Rectal smooth muscle tissue (tissue), 1 donor: Measurements from ENCODE around the gene STXBP6.

Source experiments
- H3K27ac ChIP-seq: one replicate; pipeline ENCODE4 v1.7.0; 2013; ENCODE audit warnings: low read depth, low read length, inconsistent platforms
- H3K27me3 ChIP-seq: one replicate; pipeline ENCODE4 v1.7.0; 2013; ENCODE audit warnings: low read length; ENCODE audit not compliant: control insufficient read depth, insufficient read depth
- H3K36me3 ChIP-seq: one replicate; pipeline ENCODE4 v1.7.0; 2013; ENCODE audit warnings: low read length; ENCODE audit not compliant: control insufficient read depth, insufficient read depth
- H3K4me1 ChIP-seq: one replicate; pipeline ENCODE4 v1.7.0; 2013; ENCODE audit warnings: low read length; ENCODE audit not compliant: control insufficient read depth, insufficient read depth
- H3K4me3 ChIP-seq: one replicate; pipeline ENCODE4 v1.7.0; 2013; ENCODE audit warnings: low read length
- H3K9ac ChIP-seq: one replicate; pipeline ENCODE4 v1.7.0; 2013; ENCODE audit warnings: low read length

Gene STXBP6

DNA sequence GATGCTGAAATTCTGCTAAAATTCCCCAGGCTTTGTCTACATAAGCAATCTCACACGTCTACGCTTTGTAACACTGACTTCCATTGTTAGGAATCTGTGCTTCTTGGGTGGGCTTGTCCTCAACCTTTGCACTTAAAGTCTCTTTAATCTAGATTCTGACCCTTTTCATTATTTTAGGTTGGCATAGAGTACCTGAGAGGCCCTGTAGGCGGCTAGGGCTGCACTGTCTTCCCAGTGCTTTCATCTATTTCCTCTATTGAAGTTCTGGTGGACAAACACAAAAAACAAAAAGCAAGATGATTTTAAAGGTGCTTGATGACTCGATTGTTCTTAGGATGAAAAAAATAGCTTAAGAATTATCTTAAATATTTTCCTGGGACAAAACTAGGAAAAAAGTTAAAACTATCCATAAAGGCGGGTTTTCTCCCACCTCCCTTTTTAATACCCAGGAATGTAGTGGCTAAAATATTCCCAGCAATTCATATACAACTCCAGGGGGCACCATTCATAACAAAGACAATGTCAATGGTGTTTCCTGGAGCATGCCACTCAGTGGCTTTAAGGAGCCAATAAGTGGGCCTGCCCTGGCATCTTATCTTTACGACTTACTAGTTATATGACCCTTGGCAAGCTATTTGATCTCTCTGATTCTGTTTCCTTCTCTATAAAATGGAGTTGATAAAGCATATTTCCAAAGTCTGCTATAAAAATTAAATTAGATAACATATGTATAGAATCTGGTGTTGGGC, 197.5 kb downstream of the STXBP6 start:
- Histone ChIP-seq H3K36me3 (peaks cover 2% of the 10 kb centered on the region), H3K27me3 (no peaks in the 10 kb centered on the region), H3K4me3 (no peak overlapping the region), H3K27ac (no peak overlapping the region), H3K9ac (no peak overlapping the region), H3K4me1 (no peaks in the 10 kb centered on the region)

DNA sequence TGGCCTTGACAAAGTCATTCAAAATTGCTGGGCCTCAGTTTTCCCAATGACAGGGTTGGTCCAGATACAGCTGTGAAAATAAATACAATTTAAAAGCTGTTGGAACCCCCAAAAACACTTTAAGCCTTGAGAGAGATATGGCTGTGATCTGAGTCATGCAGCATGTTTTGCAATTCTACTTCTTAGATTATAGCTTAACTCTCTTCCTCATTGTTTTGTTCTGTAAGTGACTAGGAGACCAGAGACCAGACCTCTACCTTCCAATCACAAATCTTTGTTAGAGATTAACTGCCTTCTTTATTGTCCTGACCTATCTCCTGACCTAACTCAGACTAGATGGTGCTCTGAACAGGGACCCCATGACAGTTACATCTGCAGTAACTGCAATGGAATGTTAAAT, 198.1 kb downstream of the STXBP6 start:
- no peaks in the 10 kb centered on the region for H3K4me1 ChIP-seq
- peaks cover 2% of the 10 kb centered on the region for H3K36me3 ChIP-seq
- no peaks in the 10 kb centered on the region for H3K27me3 ChIP-seq
- no peak overlapping the region for H3K27ac ChIP-seq
- no peak overlapping the region for H3K9ac ChIP-seq
- no peak overlapping the region for H3K4me3 ChIP-seq

GRCh38 chr14:24851406-24851805, 198.5 kb downstream of the STXBP6 start:
- no peak overlapping the region for H3K27ac ChIP-seq
- peaks cover 2% of the 10 kb centered on the region for H3K36me3 ChIP-seq

GRCh38 chr14:24850072-24850471, 199.9 kb downstream of the STXBP6 start:
- H3K4me3 ChIP-seq: no peak overlapping the region
- no peak overlapping the region for H3K27ac ChIP-seq
- no peaks in the 10 kb centered on the region for H3K27me3 ChIP-seq
- peaks cover 2% of the 10 kb centered on the region for H3K36me3 ChIP-seq
- no peaks in the 10 kb centered on the region for H3K4me1 ChIP-seq
- H3K9ac ChIP-seq: no peak overlapping the region

More at GRCh38 chr14:24851406-24851805, 198.5 kb downstream of the STXBP6 start:
- H3K4me1 ChIP-seq: no peaks in the 10 kb centered on the region
- no peak overlapping the region for H3K9ac ChIP-seq
- no peak overlapping the region for H3K4me3 ChIP-seq
- no peaks in the 10 kb centered on the region for H3K27me3 ChIP-seq

DNA sequence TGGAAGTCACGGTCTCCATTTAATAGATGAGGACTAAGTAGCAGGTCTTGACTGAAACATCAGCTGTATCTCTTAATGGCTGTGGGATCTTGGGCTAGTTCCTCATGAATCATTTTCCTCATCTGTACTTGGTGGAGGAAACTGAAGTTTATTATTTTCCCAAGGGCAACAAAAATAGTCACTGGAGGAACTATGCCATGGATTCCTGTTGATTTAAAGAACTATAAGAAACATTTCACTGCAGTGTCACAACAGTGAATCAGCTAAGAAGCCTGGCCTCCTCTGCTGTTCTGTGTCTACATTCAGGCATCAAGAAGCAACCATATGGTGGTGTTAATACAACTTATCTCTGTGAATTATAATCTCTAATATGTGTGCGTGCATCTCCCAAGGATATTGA, 200.5 kb downstream of the STXBP6 start:
- Histone ChIP-seq H3K4me1 (no peaks in the 10 kb centered on the region), H3K36me3 (peaks cover 2% of the 10 kb centered on the region), H3K27ac (no peak overlapping the region), H3K4me3 (no peak overlapping the region), H3K27me3 (no peaks in the 10 kb centered on the region), H3K9ac (no peak overlapping the region)

GRCh38 chr14:24848102-24848790, 201.7 kb downstream of the STXBP6 start:
- Histone ChIP-seq H3K4me1 (no peaks in the 10 kb centered on the region), H3K9ac (no peak overlapping the region), H3K36me3 (peaks cover 2% of the 10 kb centered on the region), H3K4me3 (no peak overlapping the region), H3K27me3 (no peaks in the 10 kb centered on the region), H3K27ac (no peak overlapping the region)

- Histone ChIP-seq H3K4me1 (no peaks in the 10 kb centered on the region), H3K36me3 (peaks cover 2% of the 10 kb centered on the region), H3K27me3 (no peaks in the 10 kb centered on the region), H3K9ac (no peak overlapping the region), H3K4me3 (no peak overlapping the region), H3K27ac (no peak overlapping the region)
These were observed 202.3 kb downstream of the STXBP6 start for GRCh38 chr14:24847568-24848095.

DNA sequence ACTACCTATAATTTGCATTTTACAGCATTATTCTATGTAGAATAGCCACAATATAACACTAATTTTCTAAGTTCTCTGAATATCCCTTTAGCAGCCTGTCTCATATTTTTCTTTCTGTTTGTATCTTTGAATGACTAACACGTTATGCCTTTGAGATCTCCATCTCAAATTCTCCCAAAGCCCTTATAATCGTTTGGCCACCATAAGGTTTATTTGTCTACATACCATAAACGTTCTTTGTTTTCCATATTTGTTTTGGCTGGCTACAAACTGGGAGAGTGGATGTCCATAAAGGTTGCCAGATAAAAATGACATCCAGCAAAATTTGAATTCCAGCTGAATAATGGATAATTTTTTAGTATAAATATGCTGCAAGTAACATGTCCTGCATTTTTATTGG, 203.7 kb downstream of the STXBP6 start:
- Histone ChIP-seq H3K9ac (no peak overlapping the region), H3K27ac (no peak overlapping the region), H3K4me3 (no peak overlapping the region), H3K36me3 (no peaks in the 10 kb centered on the region), H3K4me1 (no peaks in the 10 kb centered on the region), H3K27me3 (no peaks in the 10 kb centered on the region)

DNA sequence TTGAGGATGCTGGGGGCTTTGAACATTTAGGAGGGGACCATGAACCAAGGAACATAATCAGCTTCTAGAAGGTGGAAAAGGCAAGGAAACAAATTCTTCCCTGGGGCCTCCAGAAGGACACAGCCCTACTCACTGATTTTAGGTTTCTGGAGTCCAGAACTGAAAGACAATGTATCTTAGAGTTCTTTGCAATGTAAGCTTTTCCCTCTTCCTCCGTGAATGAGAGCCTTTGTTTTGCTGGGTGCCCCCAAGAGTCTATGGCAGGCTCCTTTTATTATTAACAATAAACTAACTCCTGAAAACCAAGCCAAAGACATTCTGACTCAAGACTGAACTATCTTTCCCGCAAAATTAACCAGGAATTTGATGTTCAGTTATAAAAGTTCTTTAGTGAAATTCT, 204.1 kb downstream of the STXBP6 start:
- Histone ChIP-seq H3K9ac (no peak overlapping the region), H3K27ac (no peak overlapping the region), H3K4me3 (no peak overlapping the region), H3K27me3 (no peaks in the 10 kb centered on the region), H3K4me1 (no peaks in the 10 kb centered on the region), H3K36me3 (no peaks in the 10 kb centered on the region)

GRCh38 chr14:24844011-24844410, 205.9 kb downstream of the STXBP6 start:
- H3K27ac ChIP-seq: no peak overlapping the region
- no peak overlapping the region for H3K4me3 ChIP-seq
- H3K27me3 ChIP-seq: no peaks in the 10 kb centered on the region
- no peaks in the 10 kb centered on the region for H3K4me1 ChIP-seq
- no peak overlapping the region for H3K9ac ChIP-seq
- no peaks in the 10 kb centered on the region for H3K36me3 ChIP-seq

- Histone ChIP-seq H3K4me3 (no peak overlapping the region), H3K36me3 (no peaks in the 10 kb centered on the region), H3K9ac (no peak overlapping the region), H3K27me3 (no peaks in the 10 kb centered on the region), H3K27ac (no peak overlapping the region), H3K4me1 (no peaks in the 10 kb centered on the region)
These were observed 206.5 kb downstream of the STXBP6 start for GRCh38 chr14:24843494-24843893.

- Histone ChIP-seq H3K9ac (no peak overlapping the region), H3K4me1 (no peaks in the 10 kb centered on the region), H3K36me3 (no peaks in the 10 kb centered on the region), H3K27me3 (no peaks in the 10 kb centered on the region), H3K27ac (no peak overlapping the region), H3K4me3 (no peak overlapping the region)
These were observed 209.6 kb downstream of the STXBP6 start for GRCh38 chr14:24840204-24840893.
